Keratinocyte (primary cell): Measurements from ENCODE around the gene NSUN2.

Source experiments
- CTCF ChIP-seq, 3 experiments: IDR thresholded peaks in 1 of 3; conservative IDR thresholded peaks in 1 of 3; optimal IDR thresholded peaks in 1 of 3; 2 replicates in 2 of 3; 3 replicates in 1 of 3; pipeline versions ENCODE3 to v1.5.1; 2011; ENCODE audit warnings: low read length in 3 of 3, mild to moderate bottlenecking in 3 of 3, moderate library complexity in 2 of 3, control low read depth in 1 of 3, inconsistent platforms in 1 of 3; ENCODE audit not compliant: insufficient read depth in 2 of 3; ENCODE audit errors: extremely low read depth in 1 of 3
- EZH2 ChIP-seq: IDR thresholded peaks from one replicate; pipeline ENCODE4 v1.6.1; 2012; ENCODE audit warnings: inconsistent platforms, mild to moderate bottlenecking, low read length, moderate library complexity

- TF ChIP-seq CTCF (optimal IDR thresholded peaks at IDR 0.05 in 1 of 3, IDR thresholded peaks at IDR 0.05 in 1 of 3, conservative IDR thresholded peaks at IDR 0.05 in 1 of 3; ENCODE audit: extremely low read depth in 1 of 3, insufficient read depth in 2 of 3, low read length in 3 of 3) (no peak), EZH2 (no peak)
Observed at GRCh38 chr5:6598351-6598900, 34.4 kb downstream of the NSUN2 start.
